Fibroblast of skin of back (primary cell): ENCODE measurements around the gene KIF21B. TPM values are rescaled to one million over a fixed set of nuclear protein-coding genes. Genes with fewer than 3 reads are reported as not detected.

Experiments
- DNase-seq: peaks from one replicate; pipeline ENCODE4 v3.0.0-alpha.2; 2013
- polyA plus RNA-seq, 2 experiments: library from polyadenylated mRNA; unstranded; fragments of 120-200 nt; gene quantifications; one replicate each; pipeline ENCODE4 v1.2.1, GENCODE V29; 2013; ENCODE audit not compliant: insufficient read length in 2 of 2

The KIF21B gene
- 3.6 TPM for polyA plus RNA-seq (2013, experiment 1 of 2; ENCODE audit: insufficient read length)
- 2.0 TPM for polyA plus RNA-seq (2013, experiment 2 of 2; ENCODE audit: insufficient read length)

DNA sequence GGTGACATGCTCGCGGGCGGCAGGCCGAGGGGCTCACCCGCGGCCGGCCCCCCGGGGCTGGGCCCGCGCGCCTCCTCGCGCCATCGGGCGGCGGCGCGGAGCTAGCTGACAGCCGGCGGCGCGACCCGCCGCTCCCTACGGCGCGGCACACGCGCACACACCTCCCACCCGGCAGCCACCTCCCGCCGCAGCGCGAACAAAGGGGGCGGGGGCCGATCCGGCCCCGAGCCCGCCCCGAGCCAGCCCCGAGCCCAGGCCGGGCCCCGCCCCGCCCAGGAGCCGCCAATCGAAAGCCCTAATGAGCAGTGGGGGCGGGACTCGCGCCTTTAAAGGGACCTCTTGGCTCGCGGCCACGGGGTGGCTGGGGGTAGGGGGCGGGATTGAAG is at the start of gene KIF21B:
Gene KIF21B (minus strand): TSS at position 198 of the 386 bp plus-strand sequence. CDS start 331 bp downstream, outside the sequence.
- peak; percentile 77 for DNase-seq

GRCh38 chr1:201072922-201073321 is 49.4 kb upstream of the KIF21B start:
- DNase-seq, result no peak

DNA sequence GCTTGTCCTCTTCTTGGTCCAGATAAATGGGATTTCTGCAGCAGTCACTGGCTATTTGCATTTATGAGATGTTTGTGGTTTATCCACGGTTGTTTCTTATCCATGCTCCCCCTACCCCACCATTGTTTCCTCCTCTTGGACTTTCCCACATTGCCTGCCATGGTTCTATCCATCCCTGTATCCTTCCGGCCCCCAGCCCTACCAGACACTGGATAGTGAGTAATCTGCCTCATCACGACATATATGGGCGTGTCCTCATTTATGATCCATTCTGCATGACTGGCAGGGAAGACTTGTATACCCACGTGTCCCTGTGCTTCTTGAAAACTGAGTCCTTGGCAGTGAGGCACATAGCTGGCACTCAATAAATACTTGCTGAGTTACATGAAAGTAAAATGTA is 48.6 kb upstream of the KIF21B start:
- peak; percentile 25 for DNase-seq

GRCh38 chr1:201069636-201070035 is 46.1 kb upstream of the KIF21B start:
- no peak for DNase-seq

- DNase-seq, result no peak
These were observed 45.5 kb upstream of the KIF21B start for GRCh38 chr1:201068976-201069375.

- DNase-seq, result no peak
These were observed 43.5 kb upstream of the KIF21B start for GRCh38 chr1:201066986-201067385.

GRCh38 chr1:201065686-201066085 is 42.2 kb upstream of the KIF21B start:
- DNase-seq, result no peak

DNA sequence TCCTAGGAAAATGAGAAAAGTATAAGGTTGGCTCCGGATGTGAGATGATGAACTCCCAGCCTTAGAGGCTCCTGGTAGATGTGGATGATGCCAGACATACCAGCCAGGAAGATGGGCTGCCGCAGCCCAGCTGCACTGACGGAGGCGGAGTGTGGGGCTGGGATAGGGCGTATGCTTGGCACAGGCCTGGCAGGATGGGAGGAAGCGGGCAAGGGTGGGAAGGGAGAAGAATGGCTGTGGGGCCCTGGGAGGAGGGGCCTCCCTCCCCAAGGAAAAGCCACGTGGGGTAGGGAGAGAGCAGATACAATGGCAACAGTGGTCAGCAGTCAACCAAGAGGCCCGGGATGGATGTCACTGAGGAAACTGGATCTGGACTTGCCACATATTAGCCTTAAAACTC is 41.3 kb upstream of the KIF21B start:
- DNase-seq, result no peak

DNA sequence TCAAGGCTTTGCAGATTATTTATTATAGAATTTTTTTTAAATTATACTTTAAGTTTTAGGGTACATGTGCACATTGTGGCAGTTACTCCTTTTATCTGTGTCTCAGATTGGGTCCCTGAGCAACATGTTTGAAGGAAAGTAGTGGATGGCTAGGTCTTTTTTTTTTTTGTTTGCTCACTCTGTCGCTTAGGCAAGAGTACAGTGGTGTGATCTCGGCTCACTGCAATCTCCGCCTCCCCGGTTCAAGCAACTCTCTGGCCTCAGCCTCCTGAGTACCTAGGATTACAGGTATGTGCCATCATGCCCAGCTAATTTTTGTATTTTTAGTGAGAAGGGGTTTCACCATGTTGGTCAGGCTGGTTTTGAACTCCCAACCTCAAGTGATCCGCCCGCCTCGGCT is 39.6 kb upstream of the KIF21B start:
- DNase-seq, result no peak

DNA sequence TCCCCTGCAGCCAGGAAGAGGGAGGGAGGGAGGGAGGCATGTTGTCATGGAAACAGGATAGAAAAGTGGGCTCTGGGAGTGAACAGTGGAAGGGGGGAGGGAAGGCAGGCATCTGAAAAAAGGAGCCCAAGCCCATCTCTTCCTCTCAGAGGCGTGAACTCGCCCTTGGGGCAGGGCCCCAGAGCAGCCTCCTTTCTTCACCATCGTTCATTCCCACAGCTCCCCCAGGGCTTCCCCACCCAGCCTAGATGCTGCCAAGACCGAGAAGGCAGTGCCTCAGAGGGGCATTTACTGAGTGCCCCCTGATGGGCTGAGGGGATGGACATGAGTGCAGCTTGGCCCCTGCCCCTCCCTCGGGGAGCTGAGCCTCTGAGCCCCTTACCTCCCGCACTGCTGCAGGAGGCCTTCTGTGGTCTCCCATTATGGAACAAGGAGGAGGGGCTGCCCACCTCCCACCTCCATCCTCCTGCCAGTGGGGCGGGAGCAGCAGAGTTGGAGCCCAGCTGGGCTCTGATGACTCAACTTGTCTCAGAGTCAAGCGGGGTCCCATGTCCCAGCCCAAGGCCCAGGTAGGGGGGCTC is 39.1 kb upstream of the KIF21B start:
- DNase-seq, result no peak

DNA sequence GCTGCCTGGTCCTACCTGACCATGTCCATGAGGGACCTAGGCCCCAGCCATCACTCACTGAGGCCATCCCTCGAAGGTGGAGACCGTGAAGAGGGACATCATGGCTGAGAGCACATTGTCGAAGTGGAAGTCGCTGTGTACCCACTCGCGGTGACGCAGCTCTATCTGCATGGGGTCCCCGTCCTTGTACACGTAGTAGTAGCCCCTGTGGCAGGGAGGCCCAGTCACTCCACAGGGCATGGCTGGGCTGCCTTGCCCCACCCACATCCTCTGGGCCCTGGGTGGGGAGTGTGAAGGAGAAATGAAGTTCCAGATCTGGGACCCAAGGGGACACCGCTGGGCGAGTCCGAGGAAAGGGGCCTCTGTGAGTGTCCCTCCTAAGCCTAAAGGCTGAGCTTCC is 38.4 kb upstream of the KIF21B start:
- no peak for DNase-seq

DNA sequence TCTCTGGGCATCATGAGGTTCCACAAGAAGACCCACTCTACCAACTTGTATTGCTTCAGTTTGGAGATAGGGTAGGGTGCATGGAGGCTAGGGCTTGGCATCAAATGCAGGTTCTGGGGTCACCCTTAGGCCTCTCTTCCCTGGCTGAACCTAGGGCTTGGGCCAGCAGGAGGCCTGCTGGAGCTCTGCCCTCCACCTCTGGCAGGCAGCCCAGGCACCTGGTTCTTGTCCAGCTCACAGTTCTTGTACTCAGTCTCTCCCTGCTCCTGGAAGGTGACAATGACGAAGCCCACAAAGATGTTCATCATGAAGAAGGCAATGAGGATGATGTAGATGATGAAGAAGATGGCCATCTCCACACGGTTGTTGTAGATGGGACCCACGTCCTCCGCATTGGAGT is 37.5 kb upstream of the KIF21B start:
- no peak for DNase-seq

DNA sequence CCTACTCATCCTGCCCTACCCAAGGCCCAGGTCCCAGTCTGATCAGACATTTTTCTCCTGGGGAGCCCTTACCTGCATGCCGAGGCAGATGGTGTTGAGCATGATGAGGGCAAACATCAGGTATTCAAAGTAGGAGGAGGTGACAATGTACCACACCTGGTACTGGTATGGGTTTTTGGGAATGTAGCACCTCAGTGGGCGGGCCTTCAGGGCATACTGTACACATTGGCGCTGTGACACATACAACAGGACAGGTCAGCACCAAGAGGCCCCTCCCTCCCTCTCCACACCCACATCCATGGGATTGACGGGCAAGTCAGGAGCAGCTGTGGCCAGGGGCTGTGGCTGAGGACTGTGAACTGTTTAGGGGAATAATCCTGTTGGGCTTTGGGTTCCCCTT is 37.1 kb upstream of the KIF21B start:
- no peak for DNase-seq

DNA sequence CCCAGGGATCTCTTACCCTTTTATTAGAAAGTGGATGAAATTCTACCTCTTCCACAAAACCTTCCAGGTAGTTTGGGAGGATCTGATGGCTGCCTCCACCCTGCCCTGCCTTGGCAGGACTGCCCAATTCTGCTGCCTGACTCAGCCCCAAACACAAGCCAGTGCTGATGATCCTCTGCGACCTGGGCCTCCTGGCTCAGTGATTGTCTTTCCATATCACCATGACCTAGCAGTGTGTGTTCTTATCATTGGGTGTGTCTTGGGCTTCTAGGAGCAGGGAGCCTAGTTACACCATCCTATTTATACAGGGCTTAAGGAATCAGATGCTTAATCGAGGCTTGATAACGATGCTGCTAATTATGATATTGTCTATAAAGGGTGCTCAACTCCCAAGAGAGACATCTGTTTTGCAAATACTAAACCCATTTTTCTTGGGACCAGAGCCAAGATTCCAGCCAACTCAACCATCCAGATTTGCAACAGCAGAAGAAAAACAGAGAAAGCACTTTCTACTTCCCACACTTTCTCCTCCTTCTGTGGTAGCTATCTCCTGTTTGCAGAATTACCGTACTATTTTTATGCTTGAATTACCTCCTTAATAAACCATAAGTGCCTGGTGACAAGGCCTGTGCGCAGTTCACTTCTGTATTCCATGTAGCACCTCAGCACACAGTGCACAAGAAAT is 36.5 kb upstream of the KIF21B start:
- no peak for DNase-seq

DNA sequence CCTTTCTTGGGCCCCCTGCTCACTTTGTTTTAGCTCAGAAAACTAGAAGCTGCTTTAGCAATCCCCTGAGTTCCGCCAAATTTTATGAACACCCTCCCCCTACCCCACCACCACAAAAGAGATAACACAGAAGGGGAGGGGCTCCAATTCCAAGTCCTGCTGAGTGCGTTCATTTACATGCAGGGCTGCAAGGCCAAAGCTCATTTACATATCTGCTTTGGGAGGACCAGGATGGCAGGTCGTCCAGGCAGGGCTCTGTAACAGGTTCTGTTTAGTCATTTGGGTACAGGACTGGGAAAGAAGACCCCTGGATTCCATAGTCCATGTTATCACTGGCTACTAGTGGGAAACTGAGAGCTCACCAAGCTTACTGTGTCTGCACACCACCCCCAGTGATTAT is 35.9 kb upstream of the KIF21B start:
- DNase-seq, result no peak

DNA sequence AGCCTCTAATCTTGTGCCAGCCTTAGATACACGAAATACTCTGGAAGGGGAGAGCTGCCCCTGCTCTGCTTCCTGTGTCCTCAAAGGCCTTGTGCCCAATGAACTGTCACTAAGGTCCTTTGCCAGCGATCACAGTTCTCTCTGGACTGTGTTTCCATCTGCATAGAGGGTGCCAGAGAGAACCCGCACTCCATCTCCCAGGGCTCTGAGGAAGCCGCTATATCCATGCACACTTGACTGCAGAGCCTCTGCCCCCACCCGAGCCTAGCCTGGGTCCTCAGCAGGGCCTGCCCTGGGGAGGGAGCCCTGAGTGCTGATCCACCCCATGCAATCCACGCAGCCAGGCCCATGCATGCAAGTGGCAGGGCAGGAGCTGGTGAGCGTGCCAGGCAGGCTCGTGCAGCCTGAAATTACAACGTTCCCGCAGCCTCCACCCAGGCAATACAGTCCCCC is 30.6 kb upstream of the KIF21B start:
- DNase-seq, result no peak

GRCh38 chr1:201053155-201053860 is 29.8 kb upstream of the KIF21B start:
- no peak for DNase-seq

DNA sequence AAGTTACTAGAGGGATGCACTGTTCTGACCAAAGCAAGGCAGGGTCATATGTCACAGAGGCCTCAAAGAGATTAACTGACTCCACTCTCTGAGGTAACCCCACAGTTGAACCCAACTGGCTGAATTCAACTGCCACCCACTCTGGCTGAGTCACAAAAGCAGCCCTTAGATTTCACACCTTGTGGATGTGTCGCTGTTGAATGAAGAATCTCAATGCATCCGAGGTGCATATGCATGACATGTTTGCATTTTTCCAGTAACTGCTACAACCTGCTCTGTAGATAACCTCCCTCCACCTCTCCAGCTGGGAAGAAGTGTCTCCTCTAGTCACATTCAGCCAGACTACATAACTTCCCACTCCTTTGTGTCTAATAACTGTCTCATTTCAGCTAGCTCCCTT is 27.9 kb upstream of the KIF21B start:
- DNase-seq, result no peak

- DNase-seq, result peak; percentile 26
These were observed 27.2 kb upstream of the KIF21B start for GRCh38 chr1:201050515-201051277.

DNA sequence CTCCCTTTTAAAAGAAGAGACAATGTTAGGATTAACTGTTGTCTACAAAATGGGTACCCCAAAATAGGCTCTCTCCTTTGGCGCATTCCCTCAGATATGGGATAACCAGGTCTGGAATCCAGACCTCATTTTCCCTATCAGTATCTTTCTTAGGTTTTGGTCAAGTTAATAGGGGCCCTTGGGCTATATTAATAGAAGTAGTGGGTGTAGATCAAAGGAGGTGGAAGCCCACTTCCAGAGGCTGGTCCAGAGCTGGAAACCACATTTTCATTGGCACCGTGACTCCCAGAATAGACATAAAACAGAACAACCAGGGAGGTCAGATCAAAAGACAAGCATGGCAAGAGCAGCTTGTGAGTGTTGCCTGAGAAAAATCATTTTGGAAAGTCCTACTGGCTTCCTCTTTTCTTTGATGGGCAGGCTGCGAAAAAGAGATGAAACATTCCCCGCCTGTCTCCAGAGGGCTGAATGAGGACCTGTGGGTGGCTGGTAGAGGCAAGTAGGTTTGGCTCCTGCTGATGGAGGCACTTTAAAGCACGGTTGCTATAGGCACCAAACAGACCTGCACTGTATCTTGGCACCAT is 25.8 kb upstream of the KIF21B start:
- no peak for DNase-seq

GRCh38 chr1:201048521-201048920 is 25.0 kb upstream of the KIF21B start:
- DNase-seq, result no peak

GRCh38 chr1:201044119-201044518 is 20.6 kb upstream of the KIF21B start:
- DNase-seq, result no peak
